ENCODE data around the gene SERTAD3. TPM values are rescaled to one million over a fixed set of nuclear protein-coding genes. Genes with fewer than 3 reads are reported as not detected.

Gene SERTAD3
- total RNA-seq, 6 experiments from 2014 or later, result 35.9 to 47.0 (median 41.2) TPM

DNA sequence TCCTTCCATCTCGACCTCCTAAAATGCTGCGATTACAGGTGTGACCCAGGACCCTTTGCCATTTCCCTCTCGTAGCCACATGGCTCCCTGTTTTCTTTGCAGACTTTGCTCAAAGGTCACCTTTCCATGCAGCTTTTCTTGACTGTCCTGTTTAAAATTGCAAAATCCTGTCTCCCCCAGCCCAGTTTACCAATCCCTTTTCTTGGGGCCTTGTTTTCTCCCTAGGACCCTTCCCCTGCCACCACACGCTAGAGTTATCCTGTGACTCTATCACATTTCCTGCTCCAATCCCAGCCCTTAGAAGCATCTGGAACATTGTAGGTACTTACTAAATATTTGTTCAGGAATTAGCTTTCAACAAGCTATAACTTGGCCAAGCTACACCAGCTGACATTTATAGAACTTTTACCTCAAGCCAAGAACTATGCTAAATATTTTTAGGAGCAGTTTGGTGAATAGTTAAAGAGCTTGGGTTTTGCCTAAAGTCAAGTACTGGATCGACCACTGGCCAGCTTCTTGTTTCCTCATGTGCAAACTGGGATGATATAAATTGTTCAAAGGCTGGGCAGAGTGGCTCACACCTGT lies 9.1 kb upstream of the SERTAD3 start:
- Mint-ChIP-seq H3K27me3 (ENCODE audit: insufficient read depth) (no peaks in the 10 kb centered on the region), H3K9me3 (no peaks in the 10 kb centered on the region), H3K36me3 (ENCODE audit: low read depth) (no peaks in the 10 kb centered on the region), H3K4me1 (ENCODE audit: low read depth) (no peaks in the 10 kb centered on the region), H3K4me3 (no peak overlapping the region), H3K27ac (no peak overlapping the region)
- TF ChIP-seq, protein P1, sequence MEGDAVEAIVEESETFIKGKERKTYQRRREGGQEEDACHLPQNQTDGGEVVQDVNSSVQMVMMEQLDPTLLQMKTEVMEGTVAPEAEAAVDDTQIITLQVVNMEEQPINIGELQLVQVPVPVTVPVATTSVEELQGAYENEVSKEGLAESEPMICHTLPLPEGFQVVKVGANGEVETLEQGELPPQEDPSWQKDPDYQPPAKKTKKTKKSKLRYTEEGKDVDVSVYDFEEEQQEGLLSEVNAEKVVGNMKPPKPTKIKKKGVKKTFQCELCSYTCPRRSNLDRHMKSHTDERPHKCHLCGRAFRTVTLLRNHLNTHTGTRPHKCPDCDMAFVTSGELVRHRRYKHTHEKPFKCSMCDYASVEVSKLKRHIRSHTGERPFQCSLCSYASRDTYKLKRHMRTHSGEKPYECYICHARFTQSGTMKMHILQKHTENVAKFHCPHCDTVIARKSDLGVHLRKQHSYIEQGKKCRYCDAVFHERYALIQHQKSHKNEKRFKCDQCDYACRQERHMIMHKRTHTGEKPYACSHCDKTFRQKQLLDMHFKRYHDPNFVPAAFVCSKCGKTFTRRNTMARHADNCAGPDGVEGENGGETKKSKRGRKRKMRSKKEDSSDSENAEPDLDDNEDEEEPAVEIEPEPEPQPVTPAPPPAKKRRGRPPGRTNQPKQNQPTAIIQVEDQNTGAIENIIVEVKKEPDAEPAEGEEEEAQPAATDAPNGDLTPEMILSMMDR (IDR thresholded peaks at IDR 0.05), result no peak
- DNase-seq, result no peak

GRCh38 chr19:40452016-40452415 lies 7.9 kb upstream of the SERTAD3 start:
- no peak overlapping the region for H3K27ac Mint-ChIP-seq
- H3K4me3 Mint-ChIP-seq, result no peak overlapping the region
- 0 out of 2 replicates have a peak, but pooled peaks cover 7% of the 10 kb centered on the region for H3K36me3 Mint-ChIP-seq (ENCODE audit: low read depth)
- DNase-seq, result no peak
- TF ChIP-seq, protein P1 (IDR thresholded peaks at IDR 0.05), result no peak
- H3K9me3 Mint-ChIP-seq, result no peaks in the 10 kb centered on the region
- H3K27me3 Mint-ChIP-seq (ENCODE audit: insufficient read depth), result no peaks in the 10 kb centered on the region
- H3K4me1 Mint-ChIP-seq (ENCODE audit: low read depth), result no peaks in the 10 kb centered on the region

DNA sequence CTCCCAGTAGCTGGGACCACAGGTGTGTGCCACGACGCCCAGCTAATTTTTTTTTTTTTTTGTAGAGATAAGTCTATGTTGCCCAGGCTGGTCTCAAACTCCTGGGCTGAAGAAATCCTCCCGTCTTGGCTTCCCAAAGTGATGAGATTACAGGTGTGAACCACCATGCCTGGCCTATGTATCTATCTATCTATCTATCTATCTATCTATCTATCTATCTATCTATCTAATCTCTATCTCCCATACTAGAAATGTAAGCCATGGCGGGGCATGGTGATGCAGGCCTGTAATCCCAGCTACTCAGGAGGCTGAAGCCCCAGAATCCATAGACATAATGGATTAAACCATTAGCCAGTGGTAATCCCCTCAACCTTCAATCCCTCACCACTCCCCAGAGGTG lies 6.5 kb upstream of the SERTAD3 start:
- no peak for DNase-seq
- Mint-ChIP-seq H3K27ac (no peak overlapping the region), H3K4me1 (ENCODE audit: low read depth) (peaks cover 5% of the 10 kb centered on the region), H3K9me3 (no peaks in the 10 kb centered on the region), H3K36me3 (ENCODE audit: low read depth) (0 out of 2 replicates have a peak, but pooled peaks cover 7% of the 10 kb centered on the region), H3K4me3 (no peak overlapping the region), H3K27me3 (ENCODE audit: insufficient read depth) (no peaks in the 10 kb centered on the region)
- TF ChIP-seq, protein P1 (IDR thresholded peaks at IDR 0.05), result no peak

DNA sequence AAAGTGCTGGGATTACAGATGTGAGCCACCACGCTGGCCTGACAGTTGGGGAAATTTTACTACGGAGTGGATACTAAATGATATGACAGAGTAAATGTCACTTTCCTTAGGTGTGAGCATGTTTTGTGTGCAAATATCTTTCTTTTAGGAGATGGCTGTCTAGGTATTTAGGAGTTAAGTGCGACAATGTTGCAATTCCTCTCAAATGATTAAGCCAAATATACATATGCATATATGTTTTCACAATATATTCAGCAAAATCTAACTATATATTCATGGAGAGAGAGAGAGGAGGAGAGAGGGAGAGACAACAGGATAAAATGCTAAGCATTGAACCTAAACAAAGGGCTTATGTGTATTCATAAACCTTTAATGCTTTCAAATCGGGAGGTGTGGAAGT lies 5.4 kb upstream of the SERTAD3 start:
- H3K27me3 Mint-ChIP-seq (ENCODE audit: insufficient read depth), result no peaks in the 10 kb centered on the region
- DNase-seq, result no peak
- TF ChIP-seq, protein P1 (IDR thresholded peaks at IDR 0.05), result no peak
- no peaks in the 10 kb centered on the region for H3K9me3 Mint-ChIP-seq
- 0 out of 2 replicates have a peak, but pooled peaks cover 7% of the 10 kb centered on the region for H3K36me3 Mint-ChIP-seq (ENCODE audit: low read depth)
- H3K4me3 Mint-ChIP-seq, result no peak overlapping the region
- peaks cover 14% of the 10 kb centered on the region for H3K4me1 Mint-ChIP-seq (ENCODE audit: low read depth)
- no peak overlapping the region for H3K27ac Mint-ChIP-seq

DNA sequence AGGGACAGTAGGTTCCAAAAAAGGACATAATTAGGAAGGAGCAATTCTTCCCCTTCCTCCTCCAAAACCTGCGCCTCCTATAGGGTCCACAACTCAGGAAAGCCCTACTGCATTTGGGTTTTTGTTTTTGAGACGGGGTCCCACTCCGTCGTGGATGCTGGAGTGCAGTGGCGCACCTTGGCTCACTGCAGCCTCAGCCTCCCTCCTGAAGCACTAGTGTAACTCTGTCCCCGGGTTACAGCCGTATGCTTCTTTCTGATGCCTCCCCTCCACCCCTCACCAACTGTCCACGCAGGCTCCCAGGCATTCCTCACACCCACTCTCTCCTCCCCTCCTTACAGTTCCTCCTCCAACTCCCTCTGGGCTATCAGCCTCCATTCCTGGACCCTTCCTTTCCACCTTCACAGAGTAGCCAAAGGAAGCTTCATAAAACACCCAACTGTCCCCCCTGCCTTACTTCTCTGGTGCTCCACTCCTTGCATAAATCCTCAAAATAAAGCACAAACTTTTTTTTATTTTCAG lies 2.2 kb upstream of the SERTAD3 start:
- H3K36me3 Mint-ChIP-seq (ENCODE audit: low read depth), result peaks cover 23% of the 10 kb centered on the region
- peak overlapping the region; percentile 65; the same call in 1 of the 2 replicates for H3K27ac Mint-ChIP-seq

More for the DNA sequence above, 2.2 kb upstream of the SERTAD3 start:
- TF ChIP-seq, protein P1 (IDR thresholded peaks at IDR 0.05), result no peak
- Mint-ChIP-seq H3K27me3 (ENCODE audit: insufficient read depth) (no peaks in the 10 kb centered on the region), H3K4me3 (no peak overlapping the region), H3K4me1 (ENCODE audit: low read depth) (peaks cover 30% of the 10 kb centered on the region), H3K9me3 (no peaks in the 10 kb centered on the region)
- DNase-seq, result no peak

Measured in HFFc6 (cell line).